ENCODE measurements around the gene ZNF648. TPM values are rescaled to one million over a fixed set of nuclear protein-coding genes. Genes with fewer than 3 reads are reported as not detected.
"Not testable (repeated sequence)": the region's sequence is repeated elsewhere in the genome, so short reads cannot be mapped to it uniquely, and the experiment has no call there.

ZNF648 gene
- under 0.01 TPM for total RNA-seq

GRCh38 chr1:182061594-182061993 is at the start of gene ZNF648:
Gene ZNF648, minus strand, starts transcription at chr1:182061712. Its CDS starts 3,702 bp downstream, at chr1:182058010.
- FAIRE-seq = no peak
- DNase-seq (ENCODE audit: low spot score in 2 of 2) = no peak

- FAIRE-seq = no peak
- no peak for DNase-seq (ENCODE audit: low spot score in 2 of 2)
Observed at GRCh38 chr1:182110635-182111034, 49.1 kb upstream of the ZNF648 start.

- FAIRE-seq (no peak), DNase-seq (ENCODE audit: low spot score in 2 of 2) (no peak)
Observed at GRCh38 chr1:182109771-182110170, 48.3 kb upstream of the ZNF648 start.

GRCh38 chr1:182107209-182107608 is 45.7 kb upstream of the ZNF648 start:
- DNase-seq (ENCODE audit: low spot score in 2 of 2) (no peak), FAIRE-seq (no peak)

- FAIRE-seq = no peak
- DNase-seq (ENCODE audit: low spot score in 2 of 2) = no peak
Observed at GRCh38 chr1:182102043-182102416, 40.5 kb upstream of the ZNF648 start.

GRCh38 chr1:182101415-182102042 is 40.0 kb upstream of the ZNF648 start:
- FAIRE-seq (no peak), DNase-seq (ENCODE audit: low spot score in 2 of 2) (no peak)

GRCh38 chr1:182098301-182098700 is 36.8 kb upstream of the ZNF648 start:
- no peak for FAIRE-seq

GRCh38 chr1:182095946-182096345 is 34.4 kb upstream of the ZNF648 start:
- DNase-seq (ENCODE audit: low spot score in 2 of 2) = no peak
- no peak for FAIRE-seq

More at GRCh38 chr1:182098301-182098700, 36.8 kb upstream of the ZNF648 start:
- no peak for DNase-seq (ENCODE audit: low spot score in 2 of 2)

GRCh38 chr1:182094514-182095005 is 33.0 kb upstream of the ZNF648 start:
- not testable (repeated sequence) for FAIRE-seq; DNase-seq (ENCODE audit: low spot score in 2 of 2)

- FAIRE-seq (no peak), DNase-seq (ENCODE audit: low spot score in 2 of 2) (no peak)
Observed at GRCh38 chr1:182093781-182094180, 32.3 kb upstream of the ZNF648 start.

GRCh38 chr1:182092336-182092735 is 30.8 kb upstream of the ZNF648 start:
- DNase-seq (ENCODE audit: low spot score in 2 of 2) (no peak), FAIRE-seq (no peak)

GRCh38 chr1:182091083-182091482 is 29.6 kb upstream of the ZNF648 start:
- DNase-seq (ENCODE audit: low spot score in 2 of 2) = no peak
- FAIRE-seq = no peak

- DNase-seq (ENCODE audit: low spot score in 2 of 2) (no peak), FAIRE-seq (no peak)
Observed at GRCh38 chr1:182087719-182088350, 26.3 kb upstream of the ZNF648 start.

- FAIRE-seq = no peak
- no peak for DNase-seq (ENCODE audit: low spot score in 2 of 2)
Observed at GRCh38 chr1:182087304-182087703, 25.8 kb upstream of the ZNF648 start.

- DNase-seq (ENCODE audit: low spot score in 2 of 2) = no peak
- no peak for FAIRE-seq
Observed at GRCh38 chr1:182086620-182087019, 25.1 kb upstream of the ZNF648 start.

- DNase-seq (ENCODE audit: low spot score in 2 of 2) (no peak), FAIRE-seq (no peak)
Observed at GRCh38 chr1:182086136-182086535, 24.6 kb upstream of the ZNF648 start.

GRCh38 chr1:182085726-182086125 is 24.2 kb upstream of the ZNF648 start:
- FAIRE-seq (no peak), DNase-seq (ENCODE audit: low spot score in 2 of 2) (no peak)

GRCh38 chr1:182084487-182085316 is 23.2 kb upstream of the ZNF648 start:
- FAIRE-seq (no peak), DNase-seq (ENCODE audit: low spot score in 2 of 2) (peak; percentile 68 to 85)

- FAIRE-seq = no peak
- no peak for DNase-seq (ENCODE audit: low spot score in 2 of 2)
Observed at GRCh38 chr1:182083851-182084486, 22.5 kb upstream of the ZNF648 start.

- DNase-seq (ENCODE audit: low spot score in 2 of 2) (peak; percentile 32 to 52), FAIRE-seq (no peak)
Observed at GRCh38 chr1:182080955-182081582, 19.6 kb upstream of the ZNF648 start.

Measured in frontal cortex (tissue), 4 donors.